ENCODE measurements around the gene NEDD4L.
"Not testable (repeated sequence)": the region's sequence is repeated elsewhere in the genome, so short reads cannot be mapped to it uniquely, and the experiment has no call there.

Gene NEDD4L

DNA sequence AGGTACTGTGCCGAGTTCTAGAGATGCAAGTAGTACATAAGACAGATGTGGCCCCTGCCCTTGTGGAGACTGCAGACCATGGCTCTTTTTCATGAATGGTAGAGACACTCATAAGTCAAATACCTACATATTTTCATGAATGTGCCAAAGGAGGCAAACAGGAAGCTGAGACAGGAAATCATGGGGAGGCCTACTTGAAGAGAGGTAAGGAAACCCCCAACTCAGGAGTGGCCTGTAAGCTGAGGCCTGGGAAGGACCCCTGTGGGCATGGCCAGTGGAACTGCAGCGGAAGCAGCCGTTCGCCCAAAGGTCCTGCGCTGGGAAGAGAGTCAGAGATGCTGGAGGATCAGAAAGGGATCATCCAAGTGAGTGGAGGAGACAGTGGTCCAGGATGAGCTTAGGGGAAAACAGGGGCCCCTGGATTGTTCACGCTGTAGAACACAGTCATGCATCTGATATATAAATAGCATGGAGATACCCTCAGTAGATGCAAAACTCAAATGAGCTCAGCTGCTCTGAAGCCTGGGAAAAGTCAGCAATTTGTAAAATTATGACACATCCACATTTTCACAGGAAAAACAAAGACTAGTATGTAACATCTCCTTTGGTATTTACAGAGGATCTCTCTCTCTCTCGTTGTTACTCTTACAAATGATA lies 228.9 kb downstream of the NEDD4L start:
- DNase-seq = no peak

DNA sequence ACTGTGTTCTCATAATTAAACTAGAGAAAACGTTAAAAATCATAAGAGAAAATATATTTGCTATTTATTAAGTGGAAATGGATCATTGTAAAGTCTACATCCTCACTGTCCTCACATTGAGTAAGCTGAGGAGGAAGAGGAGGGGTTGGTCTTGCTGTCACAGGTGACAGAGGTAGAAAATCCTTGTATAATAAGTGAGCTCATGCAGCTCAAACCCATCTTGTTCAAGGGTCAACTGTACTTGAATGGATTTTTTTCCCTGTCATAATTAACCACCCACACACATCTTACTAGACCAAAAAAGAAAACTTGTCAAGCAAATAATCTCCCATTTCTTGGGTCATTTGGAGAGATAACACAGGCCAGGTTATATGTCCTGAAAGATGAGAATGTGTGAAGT lies 231.2 kb downstream of the NEDD4L start:
- no peak for DNase-seq

DNA sequence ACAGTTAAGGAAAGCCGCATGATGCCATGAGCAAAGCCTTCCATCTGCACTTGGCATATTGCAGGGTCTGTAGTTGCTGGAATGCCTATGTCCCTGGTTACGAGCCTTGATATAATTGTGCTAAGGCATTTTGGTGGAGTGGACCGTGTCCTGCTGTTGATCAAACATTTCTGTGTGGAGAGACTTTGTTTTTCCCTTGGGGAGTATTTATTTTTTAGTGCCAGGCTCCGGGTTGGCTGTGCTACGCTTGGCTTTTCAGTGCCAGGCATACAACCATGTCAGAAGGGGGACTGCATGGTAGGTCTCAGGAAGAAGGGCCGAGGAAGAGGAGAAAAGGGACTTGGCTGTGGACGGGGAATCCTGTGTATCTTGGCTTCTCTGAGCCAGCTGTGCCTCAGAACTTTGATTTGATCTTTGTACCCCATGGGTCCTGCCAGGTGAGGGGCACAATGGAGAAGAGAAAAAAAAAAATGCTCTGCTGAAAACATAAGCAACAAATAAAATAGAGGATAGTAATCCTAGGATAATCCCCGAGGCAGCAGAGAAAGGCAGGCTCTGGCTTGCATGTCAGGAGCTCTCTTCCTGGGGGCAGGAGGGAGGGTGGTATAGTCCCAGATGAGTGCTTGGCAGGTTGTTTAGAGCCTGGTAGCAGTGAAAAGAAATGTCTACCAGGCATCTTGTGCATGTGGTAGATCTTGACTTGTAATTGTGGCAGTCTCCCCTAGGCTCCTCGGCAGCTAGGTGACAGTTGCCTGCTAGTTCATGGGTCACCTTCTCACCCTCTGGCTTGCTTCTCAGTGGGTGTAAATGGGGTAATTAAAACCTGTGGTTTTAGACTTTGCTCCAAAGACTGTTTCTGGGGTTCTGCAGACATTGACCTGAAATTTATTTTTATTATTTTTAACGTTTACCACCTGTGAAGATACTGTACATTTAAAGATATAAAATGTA lies 233.0 kb downstream of the NEDD4L start:
- DNase-seq = no peak

DNA sequence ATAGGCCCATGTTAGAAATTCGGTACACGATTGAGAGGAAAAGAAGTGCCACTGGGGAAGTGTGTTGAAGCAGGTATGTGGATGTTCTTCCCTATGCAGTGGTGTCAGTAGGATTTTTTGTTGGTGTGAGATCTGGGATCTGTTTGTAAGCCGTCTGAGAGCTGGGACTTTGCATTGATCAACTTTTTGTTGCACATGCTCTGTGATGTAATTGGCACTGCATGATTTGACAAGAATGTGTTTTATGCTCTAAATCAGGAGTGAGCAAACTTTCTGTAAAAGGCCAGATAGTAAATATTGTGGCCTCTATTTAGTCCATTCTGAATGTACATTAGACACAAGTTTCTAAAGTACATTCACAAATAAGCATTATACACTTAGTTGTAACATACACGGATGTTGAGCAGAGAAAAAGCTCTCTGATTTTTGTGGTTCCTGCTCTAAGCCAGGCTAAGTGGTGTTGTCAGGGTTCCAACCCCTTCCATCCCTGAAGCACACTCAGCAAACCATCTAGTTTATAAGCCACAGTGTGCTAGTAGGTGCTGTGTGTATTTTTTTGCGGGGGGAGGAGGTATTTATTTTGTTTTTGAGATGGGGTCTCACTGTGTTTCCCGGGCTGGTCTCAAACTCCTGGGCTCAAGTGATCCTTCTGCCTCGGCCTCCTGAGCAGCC lies 235.6 kb downstream of the NEDD4L start:
- DNase-seq = no peak

DNA sequence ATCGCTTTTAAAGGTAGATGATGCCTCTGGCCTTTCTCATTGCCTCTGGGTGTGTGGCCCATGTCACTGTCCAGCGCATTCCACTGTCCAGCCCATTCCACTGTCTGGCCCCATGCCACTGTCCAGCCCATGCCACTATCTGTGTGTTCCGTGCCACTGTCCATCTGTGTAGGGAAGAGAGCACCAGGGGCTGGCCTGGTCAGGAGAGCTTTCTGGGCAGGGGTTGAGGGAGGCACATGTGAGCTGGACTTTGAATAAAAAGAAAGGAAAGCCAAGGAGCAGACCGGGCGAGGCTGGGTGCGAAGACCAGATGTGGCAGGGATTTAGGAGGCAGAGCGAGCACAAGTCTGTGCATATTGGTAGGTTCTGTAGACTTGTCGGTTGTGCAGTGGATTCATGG lies 236.2 kb downstream of the NEDD4L start:
- DNase-seq = no peak

DNA sequence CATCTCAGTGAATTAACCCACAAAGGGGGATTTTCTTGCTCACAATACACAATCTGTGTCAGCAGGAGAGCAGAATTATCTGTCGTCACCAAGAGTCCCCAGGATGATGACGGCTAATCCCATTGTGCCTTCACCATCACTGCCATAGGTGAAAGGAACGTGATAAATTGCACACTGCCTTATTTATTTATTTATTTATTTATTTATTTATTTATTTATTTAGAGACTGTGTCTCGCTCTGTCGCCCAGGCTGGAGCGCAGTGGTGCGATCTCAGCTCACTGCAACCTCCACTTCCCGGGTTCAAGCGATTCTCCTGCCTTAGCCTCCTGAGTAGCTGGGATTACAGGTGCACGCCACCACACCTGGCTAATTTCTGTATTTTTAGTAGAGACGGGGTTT lies 238.8 kb downstream of the NEDD4L start:
- not testable (repeated sequence) for DNase-seq

DNA sequence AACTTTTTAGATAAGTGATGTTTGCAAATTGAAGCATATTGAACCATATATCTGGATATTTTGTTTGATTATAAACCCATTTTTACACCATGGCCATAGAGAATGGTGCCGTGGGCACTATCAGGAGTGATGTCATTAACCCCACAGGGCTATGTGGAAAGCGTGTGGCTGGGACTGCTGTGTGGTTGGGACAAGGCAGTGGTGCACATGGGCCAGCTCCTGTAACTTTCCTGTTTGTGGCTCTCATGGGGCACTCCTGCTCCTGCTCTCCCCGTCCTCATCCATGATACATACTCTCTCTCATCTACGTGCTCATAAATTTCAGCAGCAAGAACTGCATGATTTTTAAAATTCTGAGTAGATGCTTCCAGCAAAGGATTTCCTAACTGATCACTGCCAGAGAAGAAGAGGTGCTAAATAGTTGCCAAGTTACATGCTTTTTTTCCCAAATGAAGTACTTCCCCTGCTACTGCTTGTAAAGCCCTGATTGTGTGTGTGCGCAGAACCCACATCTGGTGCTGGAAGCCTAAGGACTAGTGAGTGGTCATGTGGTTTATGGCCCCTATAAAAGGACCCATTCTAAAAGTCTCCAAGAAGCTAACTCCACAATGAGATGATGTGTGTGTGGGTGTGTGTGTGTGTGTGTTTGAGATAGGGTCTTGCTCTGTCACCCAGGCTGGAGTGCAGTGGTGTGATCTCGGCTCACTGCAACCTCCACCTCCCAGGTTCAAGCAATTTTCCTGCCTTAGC lies 240.8 kb downstream of the NEDD4L start:
- no peak for DNase-seq

DNA sequence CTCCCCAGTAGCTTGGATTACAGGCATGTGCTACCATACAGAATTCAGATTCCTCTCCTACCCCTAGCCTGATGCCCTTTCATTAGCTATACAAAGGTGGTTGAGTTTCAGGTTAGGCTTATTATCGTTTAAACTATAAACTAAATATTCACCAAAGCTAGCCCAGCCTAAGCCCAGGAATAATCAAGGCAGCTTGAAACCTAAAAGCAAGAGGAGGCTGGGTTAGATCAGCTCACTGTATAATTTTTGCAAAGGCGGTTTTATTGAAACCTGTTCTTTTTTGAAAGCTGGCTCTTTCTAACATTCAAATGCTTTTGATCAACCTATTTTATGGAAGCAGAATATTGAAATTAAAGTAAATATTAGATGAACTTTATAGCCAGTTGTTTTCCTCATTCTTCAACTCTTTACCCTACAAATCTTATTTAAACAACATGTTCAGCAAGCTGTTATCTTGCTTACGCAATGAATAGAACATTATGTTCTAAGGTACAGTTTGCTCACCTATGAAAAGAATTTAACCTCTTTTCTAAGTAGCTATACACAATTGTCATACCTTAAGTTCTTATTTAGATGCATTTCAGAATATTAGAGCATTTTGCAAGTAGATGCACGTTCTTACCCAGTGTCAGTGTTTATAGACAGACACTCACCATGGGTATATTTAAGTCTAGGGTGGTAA lies 241.6 kb downstream of the NEDD4L start:
- no peak for DNase-seq

DNA sequence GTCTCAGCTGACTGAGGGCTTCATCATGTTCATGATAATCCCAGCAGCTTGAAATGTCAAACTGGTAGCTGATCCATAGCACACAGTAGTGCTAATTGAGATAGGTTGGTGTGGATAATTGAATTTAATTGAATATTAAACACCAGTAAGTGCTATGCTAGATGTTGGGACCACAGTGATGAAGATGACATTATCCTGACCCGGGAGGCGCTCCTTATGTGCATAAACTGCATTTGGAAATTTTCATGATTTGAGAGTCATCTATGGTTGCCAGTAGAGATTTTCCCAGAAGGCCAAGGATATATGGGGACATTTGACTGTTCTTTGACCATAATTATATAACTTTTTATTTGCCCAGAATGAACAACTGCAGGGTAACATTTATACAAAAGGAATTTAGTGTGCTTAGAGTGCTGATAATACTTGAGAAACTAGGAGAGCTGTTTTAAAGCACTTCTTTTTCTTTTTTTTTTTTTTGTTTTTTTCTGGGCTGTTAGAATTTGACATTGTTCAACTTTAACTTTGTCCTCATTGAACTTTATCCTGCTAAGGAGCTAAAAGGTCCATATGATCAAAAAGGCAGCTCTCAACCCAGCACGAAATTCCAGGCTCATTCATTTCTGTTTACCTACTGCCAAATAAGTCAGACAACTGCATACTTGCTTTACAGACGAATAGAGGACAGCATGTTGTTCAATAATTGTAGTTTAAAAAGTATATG lies 242.8 kb downstream of the NEDD4L start:
- no peak for DNase-seq

DNA sequence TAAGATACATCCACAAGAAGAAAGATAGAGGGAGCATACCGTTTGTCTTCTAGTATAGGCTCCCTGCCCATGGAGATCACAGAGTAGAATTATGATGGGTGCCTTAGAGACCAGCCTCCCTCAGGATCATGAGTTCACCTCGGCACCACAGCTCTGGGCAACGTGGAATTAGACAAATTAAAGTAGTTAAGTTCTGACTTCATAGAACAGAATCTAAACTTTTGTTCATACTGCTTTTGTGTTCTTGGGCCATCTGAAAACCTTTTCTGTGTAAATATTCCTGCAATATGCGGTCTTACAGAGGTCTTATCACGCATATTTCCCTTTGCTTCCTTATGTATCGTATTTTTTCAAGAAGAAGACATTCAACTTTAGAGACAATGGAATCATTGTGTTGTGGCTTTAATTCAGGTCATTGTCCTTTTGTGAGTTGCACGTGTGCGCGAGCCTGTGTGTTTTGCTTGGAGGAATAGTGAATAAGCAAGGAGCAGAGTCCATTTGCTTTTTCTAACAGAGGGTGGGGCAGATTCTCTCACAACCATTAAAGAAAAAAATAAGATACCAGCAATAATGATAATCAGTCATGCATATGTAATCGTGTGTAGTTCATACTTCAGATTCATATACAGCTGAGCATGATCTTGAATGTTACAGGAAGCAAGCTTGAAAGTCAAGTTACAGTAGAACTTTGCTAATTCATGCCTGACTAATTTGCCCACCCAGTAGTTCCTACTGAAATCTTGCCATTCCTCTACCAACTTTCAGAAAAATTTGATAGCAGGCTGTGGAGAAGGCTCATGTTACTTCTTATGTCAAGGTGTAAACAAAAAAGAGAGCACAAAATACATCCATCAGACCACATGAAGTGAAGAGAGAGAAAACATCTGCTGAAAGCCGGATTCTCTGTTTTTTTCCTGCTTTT lies 243.6 kb downstream of the NEDD4L start:
- no peak for DNase-seq

DNA sequence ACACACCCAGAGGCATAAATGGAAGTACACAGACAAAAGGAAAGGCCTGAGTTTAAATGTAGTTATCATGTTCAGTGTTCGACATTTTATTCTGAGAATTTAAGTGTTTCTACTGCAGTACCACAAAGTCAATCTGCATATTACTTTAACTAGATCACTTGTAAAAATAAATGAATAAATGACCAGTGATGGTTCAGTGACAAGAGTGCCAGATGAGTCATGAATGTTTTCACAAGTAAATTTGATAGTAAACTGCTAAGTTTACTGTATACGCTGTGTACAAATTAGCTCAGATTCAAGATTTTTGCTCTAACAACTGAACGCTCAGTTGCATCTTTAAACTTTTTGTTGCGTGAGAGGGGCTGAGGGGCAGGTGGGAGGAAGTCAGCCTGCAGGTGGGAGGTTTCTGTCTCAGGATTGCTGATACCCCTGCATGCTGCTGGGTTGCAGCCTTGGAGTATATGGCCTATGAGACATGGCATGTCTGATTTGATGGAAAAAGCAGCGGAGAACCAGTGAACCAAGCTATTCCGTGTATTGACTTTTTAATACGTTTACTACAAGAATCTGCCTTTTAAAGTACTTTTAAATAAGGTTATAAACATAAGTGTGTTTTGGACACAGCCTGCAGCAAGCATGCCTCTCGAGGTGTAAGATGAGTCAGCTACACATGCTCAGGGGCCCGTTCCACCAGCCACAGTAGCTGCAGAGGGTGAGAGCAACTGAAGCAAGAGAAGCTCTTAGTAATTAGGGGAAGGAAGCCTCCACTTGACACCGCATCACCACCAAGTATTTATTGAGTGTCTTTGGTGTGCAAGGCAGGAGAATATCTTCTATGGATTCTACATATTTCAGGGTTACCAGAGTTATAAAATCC lies 245.1 kb downstream of the NEDD4L start:
- DNase-seq = peak; percentile 23

DNA sequence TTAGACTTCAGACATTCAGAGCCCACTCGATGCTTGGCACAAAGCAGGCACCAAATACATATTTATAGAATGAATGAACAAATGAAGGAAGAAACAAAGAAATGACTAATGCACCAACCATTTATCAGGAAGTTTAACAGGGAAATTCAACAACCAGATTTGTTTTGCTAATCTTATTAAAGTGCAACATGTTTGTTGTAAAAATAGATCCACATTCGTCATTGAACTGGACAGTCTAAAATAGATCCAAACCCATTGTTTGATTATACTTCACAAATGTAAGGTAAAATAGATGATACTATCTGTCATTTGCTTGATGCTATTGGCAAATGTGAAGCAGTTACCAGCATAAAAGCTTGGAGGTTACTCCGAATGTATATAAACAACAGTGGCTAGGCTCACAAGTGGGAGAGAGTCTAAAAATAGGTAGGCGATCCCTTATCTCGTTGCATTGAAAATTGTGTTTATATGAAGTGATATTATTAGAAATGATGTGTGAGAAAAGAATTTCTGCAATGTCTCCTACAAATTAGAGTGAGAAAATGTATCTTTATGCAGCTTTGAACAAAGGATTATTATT lies 246.2 kb downstream of the NEDD4L start:
- DNase-seq = no peak

DNA sequence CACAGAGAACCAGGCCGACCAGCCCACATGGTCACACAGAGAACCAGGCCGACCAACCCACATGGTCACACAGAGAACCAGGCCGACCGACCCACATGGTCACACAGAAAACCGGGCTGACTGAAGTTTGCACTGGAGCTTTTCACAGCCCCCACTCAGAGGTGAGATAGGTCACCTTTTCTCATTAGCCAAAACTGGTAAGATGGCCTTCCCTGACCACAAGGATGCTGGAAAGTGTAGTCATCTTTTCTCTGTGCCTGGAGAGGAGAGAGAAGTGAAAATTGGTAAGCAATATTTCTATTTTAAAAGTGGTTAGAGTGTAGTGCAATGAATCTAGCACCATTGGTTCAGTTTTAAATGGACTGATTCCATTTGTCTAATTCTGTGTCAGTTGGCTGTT lies 247.1 kb downstream of the NEDD4L start:
- DNase-seq = no peak

DNA sequence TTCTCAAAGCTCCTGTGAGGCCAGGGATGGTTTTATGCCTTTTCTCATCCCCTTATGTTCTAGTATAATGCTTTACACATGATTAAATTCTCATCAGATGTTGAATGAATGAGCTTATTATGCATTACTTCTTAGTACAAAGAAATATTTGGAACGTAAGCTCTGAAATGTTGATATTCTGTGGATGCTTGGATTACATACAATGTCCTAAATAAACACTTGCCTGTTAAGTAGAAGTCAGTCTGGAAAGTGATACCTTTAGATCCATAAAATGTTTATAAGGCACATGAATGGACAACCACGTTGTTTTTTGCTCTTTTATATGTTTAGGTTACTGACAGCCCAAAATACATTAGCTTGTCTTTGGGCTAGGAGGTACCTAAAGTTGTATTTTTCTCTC lies 248.6 kb downstream of the NEDD4L start:
- DNase-seq = no peak

DNA sequence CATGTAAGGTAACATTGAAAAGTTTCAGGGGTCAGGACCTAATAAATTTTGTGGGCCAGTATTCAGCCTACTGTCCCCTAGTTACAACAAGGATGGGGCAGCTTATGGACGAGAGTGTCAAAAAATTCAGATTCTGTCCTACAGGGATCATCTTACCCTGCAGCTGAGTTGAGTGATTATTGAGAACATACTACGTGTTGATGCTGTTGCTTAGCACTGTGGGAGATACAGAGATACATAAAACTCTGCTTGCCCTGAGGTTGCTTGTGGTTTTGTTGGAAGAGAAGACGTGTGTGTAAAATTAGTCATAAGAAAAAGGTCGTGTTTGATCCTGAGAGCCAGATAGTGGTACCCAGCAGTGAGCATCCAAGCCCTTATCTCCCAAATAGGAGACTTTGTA lies 253.2 kb downstream of the NEDD4L start:
- DNase-seq = no peak

DNA sequence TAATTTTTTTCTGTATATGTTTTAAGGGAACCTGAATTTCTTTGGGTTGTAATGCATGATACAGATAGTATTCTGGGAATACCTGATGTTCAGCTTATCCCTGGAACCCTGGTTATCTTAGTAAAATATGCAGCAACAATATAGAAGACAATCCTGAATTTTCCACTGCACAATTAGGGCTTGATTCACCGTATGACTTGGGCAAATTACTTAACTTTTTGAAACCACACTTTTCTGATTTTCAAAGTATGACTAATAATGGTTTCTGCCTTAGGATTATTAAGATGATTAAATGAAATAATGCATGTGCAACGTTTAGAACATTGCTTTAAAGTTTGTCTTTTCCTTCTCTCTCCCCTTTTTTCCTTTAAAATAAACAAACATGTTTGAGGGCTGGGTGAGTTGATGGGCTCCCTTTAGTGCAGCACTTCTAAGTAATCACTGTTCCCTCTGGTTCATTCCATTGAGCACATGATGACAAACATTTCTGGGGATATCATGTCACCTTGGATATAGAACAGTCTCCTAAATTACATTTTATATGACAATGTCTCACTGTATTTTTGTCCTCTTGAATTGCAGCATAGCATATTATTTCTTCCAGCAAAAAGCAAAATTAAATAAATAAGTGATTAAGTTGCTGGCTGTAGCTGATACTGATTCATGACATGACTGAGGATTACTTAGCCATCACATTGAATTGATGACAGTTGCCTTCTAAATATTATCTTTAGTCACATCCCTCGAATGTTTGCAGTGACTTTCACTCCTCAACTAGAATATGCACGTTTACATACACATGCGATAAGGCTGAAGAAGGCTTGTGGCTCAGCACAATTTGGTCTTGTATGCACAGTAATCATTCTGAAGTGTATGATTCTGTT lies 254.5 kb downstream of the NEDD4L start:
- no peak for DNase-seq

DNA sequence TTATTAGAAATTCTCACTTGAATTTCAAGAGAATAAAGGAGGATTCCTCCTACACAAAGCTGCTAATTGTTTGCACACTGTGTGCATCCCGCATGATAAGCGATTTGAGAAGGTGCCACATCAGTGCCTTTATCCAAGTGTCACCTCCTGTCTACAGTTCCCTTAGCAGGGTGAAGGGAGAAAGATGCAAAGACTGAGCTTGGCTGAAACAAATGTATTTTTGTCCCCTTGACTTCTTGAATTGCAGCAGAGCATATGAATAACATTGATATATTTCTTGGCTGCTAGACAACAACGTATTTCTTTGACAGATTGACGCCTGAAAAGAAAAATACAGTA lies 255.1 kb downstream of the NEDD4L start:
- no peak for DNase-seq

DNA sequence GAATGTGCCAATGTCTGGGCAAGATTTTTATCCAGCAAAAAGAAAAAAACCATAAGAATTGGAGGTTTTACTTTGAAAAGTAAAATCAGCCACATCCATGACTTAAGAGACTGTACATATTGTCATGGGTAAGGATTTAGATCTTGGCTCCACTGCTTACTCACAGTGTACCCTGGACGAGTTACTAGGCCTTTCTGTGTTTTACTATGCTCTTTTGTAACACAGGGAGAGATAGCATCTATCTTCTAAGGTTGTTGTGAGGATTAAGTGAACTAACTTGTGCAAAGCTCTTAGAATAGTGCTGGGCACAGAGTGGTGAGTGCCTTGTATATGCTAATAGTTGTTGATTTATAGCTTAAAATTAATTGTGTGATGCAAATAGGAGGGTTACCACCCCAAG lies 255.9 kb downstream of the NEDD4L start:
- no peak for DNase-seq
